Thyroid gland (tissue), 4 donors: ENCODE data around the gene DPP6. TPM values are rescaled to one million over a fixed set of nuclear protein-coding genes. Genes with fewer than 3 reads are reported as not detected.

Experiments
- DNase-seq, 2 donors: peaks; one replicate each; pipeline ENCODE4 v3.0.0-alpha.2; 2019
- H3K27ac ChIP-seq, 3 donors: fragments of 200-600 bp; sonication (generic); 1 replicate in 2 of 3; 2 replicates in 1 of 3; pipeline ENCODE4 v1.5.1; 2016 to 2019; ENCODE audit warnings: mild to moderate bottlenecking in 1 of 3, moderate library complexity in 1 of 3
- H3K27me3 ChIP-seq: fragments of 200-600 bp; sonication (generic); one replicate; pipeline ENCODE4 v1.5.1; 2019
- H3K36me3 ChIP-seq, 2 donors: fragments of 200-600 bp; sonication (generic); one replicate each; pipeline ENCODE4 v1.5.1; 2016 to 2019
- H3K4me1 ChIP-seq, 2 donors: fragments of 200-600 bp; sonication (generic); one replicate each; pipeline ENCODE4 v1.5.1; 2017 to 2019
- H3K4me3 ChIP-seq, 3 donors: fragments of 200-600 bp; sonication (generic); replicated peaks in 1 of 3; 1 replicate in 2 of 3; 2 replicates in 1 of 3; pipeline ENCODE4 v1.5.1; 2016; ENCODE audit warnings: mild to moderate bottlenecking in 1 of 3
- H3K9me3 ChIP-seq: fragments of 200-600 bp; sonication (generic); one replicate; pipeline ENCODE4 v1.5.1; 2017
- POLR2A ChIP-seq, 2 donors: fragments of 450-650 bp; IDR thresholded peaks; one replicate each; pipeline ENCODE4 v1.6.1; 2017; ENCODE audit warnings: antibody characterized with exemption in 2 of 2, mild to moderate bottlenecking in 2 of 2, moderate library complexity in 1 of 2
- WGBS, 2 donors: methylation state at CpG; one replicate each; pipeline ENCODE4 v1.1.5; 2017; 5-methylcytosine and 5-hydroxymethylcytosine counted together
- intact Hi-C: fragments of 100-400 bp; cut with DNase I; formaldehyde crosslinking; loops from one replicate; pipeline ENCODE4 v1.15.1; 2023
- total RNA-seq, 4 donors: library from RNA; depleted of rRNA; stranded (reverse); fragments of >200 nt; gene quantifications; one replicate each; pipeline ENCODE4 v1.2.3, GENCODE V29; 2016
- TF ChIP-seq, protein P1 (sequence below), 6 experiments: fragments of 200-600 bp in 3 of 6; fragments of 450-650 bp in 3 of 6; sonication (generic) in 3 of 6; IDR thresholded peaks; one replicate each; pipeline ENCODE4 v1.5.1; 2016 to 2019; ENCODE audit warnings: antibody characterized with exemption in 6 of 6, mild to moderate bottlenecking in 2 of 6, inconsistent platforms in 1 of 6, moderate library complexity in 1 of 6

Gene DPP6
- total RNA-seq, 4 donors from 2014 or later, result 50.7 to 97.7 (median 68.9) TPM

DNA sequence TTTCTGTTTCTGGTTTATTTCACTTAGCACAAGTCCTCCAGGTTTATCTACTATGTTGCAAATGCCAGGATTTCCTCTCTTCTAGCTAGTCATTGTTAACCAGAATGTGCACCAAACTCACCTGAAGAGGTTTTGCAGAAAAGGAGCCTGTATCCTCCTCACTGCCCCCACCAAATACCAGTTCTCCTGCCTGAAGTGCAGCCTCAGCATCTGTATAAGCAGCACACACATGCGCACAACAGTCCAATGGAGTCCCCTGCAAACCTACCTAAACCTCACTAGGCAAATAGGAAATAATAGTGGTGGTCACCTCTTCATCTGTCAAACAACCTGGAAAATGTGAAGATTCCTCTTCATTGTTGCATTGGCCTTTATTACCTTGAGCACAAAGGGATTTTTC, 712.9 kb downstream of the DPP6 start:
- Histone ChIP-seq H3K4me1 (no peaks in the 10 kb centered on the region), H3K36me3 (no peaks in the 10 kb centered on the region), H3K27me3 (no peaks in the 10 kb centered on the region), H3K27ac (no peak overlapping the region), H3K4me3 (no peak overlapping the region), H3K9me3 (no peaks in the 10 kb centered on the region)
- TF ChIP-seq POLR2A (IDR thresholded peaks at IDR 0.05), result no peak
- TF ChIP-seq, protein P1, sequence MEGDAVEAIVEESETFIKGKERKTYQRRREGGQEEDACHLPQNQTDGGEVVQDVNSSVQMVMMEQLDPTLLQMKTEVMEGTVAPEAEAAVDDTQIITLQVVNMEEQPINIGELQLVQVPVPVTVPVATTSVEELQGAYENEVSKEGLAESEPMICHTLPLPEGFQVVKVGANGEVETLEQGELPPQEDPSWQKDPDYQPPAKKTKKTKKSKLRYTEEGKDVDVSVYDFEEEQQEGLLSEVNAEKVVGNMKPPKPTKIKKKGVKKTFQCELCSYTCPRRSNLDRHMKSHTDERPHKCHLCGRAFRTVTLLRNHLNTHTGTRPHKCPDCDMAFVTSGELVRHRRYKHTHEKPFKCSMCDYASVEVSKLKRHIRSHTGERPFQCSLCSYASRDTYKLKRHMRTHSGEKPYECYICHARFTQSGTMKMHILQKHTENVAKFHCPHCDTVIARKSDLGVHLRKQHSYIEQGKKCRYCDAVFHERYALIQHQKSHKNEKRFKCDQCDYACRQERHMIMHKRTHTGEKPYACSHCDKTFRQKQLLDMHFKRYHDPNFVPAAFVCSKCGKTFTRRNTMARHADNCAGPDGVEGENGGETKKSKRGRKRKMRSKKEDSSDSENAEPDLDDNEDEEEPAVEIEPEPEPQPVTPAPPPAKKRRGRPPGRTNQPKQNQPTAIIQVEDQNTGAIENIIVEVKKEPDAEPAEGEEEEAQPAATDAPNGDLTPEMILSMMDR (IDR thresholded peaks at IDR 0.05), result no peak
- intact Hi-C loops, result no loop called here
- WGBS, 2 donors, result 100% methylated on average over 1 of the region's 1 CpG
- no peak for DNase-seq

DNA sequence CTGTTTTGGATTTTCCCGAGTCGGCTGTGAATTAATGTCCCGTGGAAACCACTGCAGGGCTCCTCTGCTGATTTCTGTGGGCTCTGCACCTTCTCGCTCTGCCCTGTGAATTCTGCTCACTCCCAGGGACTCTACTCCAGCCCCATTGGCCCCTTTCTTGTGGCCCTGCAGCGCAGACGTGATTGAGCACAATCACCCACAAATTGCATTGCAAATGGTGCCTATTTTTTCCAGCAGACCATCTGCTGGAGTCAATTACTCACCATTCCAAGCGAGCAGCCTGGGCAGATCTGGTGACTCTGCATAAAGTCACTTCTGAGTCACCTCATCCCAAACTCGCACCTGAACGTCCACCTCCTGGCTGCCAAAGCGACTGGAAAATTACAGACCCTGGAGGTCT, 714.9 kb downstream of the DPP6 start:
- intact Hi-C loops, result no loop called here
- no peak for TF ChIP-seq POLR2A (IDR thresholded peaks at IDR 0.05)
- TF ChIP-seq, protein P1 (IDR thresholded peaks at IDR 0.05), result no peak
- WGBS, 2 donors, result 78 to 84% methylated on average over 10 of the region's 10 CpGs
- no peaks in the 10 kb centered on the region for H3K36me3 ChIP-seq
- no peak overlapping the region for H3K4me3 ChIP-seq
- no peaks in the 10 kb centered on the region for H3K4me1 ChIP-seq
- H3K9me3 ChIP-seq, result no peaks in the 10 kb centered on the region
- DNase-seq, result no peak
- H3K27ac ChIP-seq, result no peak overlapping the region
- H3K27me3 ChIP-seq, result no peaks in the 10 kb centered on the region

DNA sequence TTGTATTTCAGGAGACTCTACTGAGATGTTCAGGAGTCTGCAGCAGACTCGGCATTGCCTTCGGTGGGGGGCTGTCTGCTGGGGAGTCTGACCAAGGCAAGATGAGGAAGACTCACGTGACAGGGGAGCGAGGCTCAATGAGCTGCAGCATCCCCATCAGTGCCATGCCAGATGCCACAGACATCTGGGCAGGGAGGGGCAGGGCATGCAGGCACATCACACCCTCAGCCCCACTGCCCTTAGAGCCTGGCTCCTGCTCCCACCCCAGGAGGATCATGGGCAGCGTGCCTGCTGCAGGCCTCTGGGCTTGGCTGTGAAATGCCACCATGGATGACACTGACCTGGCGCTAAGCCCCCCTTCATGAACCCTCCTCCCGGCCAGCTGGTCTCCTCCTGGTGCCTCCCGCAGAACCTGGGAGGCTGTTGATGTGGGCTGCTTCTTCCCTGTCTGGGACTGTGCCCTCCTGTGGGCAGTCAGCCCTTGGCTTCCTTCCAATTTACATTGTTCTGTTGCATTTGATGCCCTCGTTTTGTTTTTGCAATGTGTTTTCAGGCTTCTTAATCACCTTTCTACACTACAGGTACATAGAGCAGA, 715.7 kb downstream of the DPP6 start:
- Histone ChIP-seq H3K9me3 (no peaks in the 10 kb centered on the region), H3K27me3 (no peaks in the 10 kb centered on the region), H3K27ac (no peak overlapping the region), H3K36me3 (no peaks in the 10 kb centered on the region), H3K4me1 (no peaks in the 10 kb centered on the region), H3K4me3 (no peak overlapping the region)
- no peak for TF ChIP-seq POLR2A (IDR thresholded peaks at IDR 0.05)
- TF ChIP-seq, protein P1 (IDR thresholded peaks at IDR 0.05), result no peak
- no peak for DNase-seq
- WGBS, 2 donors, result 74 to 84% methylated on average over 5 to 7 of the region's 9 CpGs
- intact Hi-C loops, result no loop called here

DNA sequence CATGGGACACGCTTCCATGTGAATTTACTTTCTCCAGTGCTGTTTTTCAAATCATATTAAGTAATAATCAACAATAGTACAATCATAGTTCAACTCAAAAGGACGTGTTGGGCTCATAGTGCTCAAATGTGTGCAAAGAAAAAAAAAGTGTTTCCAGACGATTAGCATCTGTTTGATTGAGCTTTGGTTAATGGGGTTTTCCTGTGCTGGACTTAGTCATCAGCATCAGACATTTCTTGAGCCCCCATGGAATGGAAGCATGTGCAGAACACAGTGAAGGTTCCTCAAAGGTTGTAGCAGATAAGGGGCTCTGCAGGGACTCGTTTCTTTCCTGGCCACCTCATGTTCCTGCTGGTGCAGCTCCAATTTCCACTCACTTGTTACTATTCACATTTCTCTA, 716.8 kb downstream of the DPP6 start:
- Histone ChIP-seq H3K9me3 (no peaks in the 10 kb centered on the region), H3K4me1 (no peaks in the 10 kb centered on the region), H3K27me3 (no peaks in the 10 kb centered on the region), H3K4me3 (no peak overlapping the region), H3K36me3 (no peaks in the 10 kb centered on the region), H3K27ac (no peak overlapping the region)
- intact Hi-C loops, result no loop called here
- TF ChIP-seq, protein P1 (IDR thresholded peaks at IDR 0.05), result no peak
- no peak for TF ChIP-seq POLR2A (IDR thresholded peaks at IDR 0.05)
- no peak for DNase-seq
- WGBS, 2 donors, result 75 to 80% methylated on average over 4 of the region's 4 CpGs

DNA sequence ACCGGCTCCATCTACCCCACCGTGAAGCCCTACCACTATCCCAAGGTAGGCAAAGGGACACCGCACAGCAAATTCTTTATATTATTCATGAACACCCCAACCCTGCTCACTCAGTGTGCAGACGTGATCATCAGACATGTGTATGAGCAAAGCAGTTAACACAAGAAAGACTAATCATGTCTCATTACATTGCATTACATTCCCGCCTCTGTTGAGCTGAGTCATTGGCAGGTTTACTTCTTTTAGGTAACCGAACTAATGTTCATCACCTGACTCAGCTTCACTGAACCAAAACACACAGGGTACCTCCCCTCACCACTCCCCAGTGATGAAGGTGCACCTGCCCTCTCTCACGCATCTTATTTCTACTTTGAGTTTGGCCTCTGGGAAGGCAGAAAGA, 717.3 kb downstream of the DPP6 start:
- Histone ChIP-seq H3K4me1 (no peaks in the 10 kb centered on the region), H3K27ac (no peak overlapping the region), H3K36me3 (no peaks in the 10 kb centered on the region), H3K9me3 (no peaks in the 10 kb centered on the region), H3K27me3 (no peaks in the 10 kb centered on the region), H3K4me3 (no peak overlapping the region)
- DNase-seq, result no peak
- intact Hi-C loops, result no loop called here
- WGBS, 2 donors, result 92 to 93% methylated on average over 7 of the region's 7 CpGs
- TF ChIP-seq, protein P1 (IDR thresholded peaks at IDR 0.05), result no peak
- TF ChIP-seq POLR2A (IDR thresholded peaks at IDR 0.05), result no peak
